Amniotic stem cell (primary cell): ENCODE data around the gene COL4A3.

ENCODE experiments used
- DNase-seq: peaks from one replicate; lab custom pipeline; 2025; lab: John Stamatoyannopoulos, UW

COL4A3 gene

DNA sequence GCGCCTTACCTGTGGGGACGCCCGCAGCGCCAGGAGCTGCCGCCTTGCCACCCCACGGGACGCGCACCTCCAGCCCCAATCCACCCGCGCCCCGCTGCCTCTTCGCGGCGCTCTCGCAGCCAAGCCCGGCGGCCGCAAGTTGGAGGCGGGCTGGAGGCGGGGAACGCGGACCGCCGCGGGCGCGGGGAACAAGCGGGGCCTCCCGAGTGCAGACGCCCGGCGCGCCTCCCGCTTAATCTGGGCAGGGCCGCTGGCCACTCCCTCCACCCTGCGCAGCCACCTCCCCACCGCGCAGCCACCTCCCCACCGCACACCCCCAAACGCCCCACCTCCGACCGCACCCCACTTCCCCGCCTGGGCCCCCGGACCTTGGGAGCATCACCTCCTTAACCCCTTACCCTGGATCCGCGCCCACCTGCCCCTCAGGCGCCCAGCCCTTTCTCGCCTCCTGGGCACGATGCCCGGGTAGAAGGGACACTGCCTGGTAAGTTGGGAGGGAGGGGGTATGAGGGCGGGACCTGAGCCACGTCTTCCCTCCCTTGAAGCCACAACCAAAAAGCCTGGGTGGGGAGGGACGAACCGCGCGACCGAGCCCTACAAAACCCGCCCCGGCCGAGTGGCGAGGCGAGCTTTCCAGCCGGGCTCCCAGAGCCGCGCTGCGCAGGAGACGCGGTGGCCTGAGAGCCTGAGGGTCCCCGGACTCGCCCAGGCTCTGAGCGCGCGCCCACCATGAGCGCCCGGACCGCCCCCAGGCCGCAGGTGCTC, at the start of gene COL4A3, which contains the start of gene COL4A4:
Gene COL4A3, plus strand, starts transcription at position 627 of the 765 bp plus-strand sequence. Its CDS starts 103 bp downstream, at position 730.
Gene COL4A4, minus strand, starts transcription at position 208 of the 765 bp plus-strand sequence. CDS start 16,722 bp downstream, outside the sequence.
- no peak for DNase-seq

DNA sequence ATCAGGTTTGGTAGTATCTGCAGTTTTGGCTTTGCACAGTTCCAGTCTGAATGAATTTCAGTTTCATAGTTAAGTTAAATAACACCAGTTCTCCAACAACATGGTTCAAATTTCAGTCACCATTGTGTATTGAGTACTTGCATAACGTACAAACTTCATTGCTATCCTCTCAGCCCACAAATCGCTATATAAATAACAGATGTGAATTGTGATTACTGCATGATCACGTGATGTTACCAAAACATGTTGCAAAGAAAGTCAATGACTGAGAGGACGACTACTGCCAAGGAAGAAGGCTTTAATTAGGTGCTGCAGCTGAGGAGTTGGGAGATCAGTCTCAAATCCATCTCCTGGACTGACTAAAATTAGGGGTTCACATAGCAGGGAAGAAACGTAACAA, 48.7 kb upstream of the COL4A3 start:
- no peak for DNase-seq

- DNase-seq: no peak
Observed at GRCh38 chr2:227117027-227117426, 47.4 kb upstream of the COL4A3 start.

- DNase-seq: no peak
Observed at GRCh38 chr2:227117852-227118251, 46.6 kb upstream of the COL4A3 start.

DNA sequence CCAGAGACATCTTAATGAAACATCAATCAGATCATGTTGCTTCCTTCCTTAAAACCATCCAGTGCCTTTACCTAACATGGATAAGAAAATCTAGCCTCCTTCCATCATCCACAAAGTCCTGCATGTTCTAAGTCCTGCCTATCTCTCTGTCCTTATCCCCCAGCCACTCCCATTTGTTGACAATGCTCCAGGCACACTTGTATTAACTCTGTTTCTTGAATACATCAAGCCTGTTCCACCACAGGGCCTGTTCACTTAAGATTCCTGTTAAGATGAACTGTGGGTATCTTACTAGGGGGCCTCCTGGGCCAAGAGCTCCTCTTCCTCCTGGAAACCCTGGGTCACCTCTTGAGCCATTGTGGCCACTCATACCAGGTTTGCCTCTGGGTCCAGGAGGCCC, 46.1 kb upstream of the COL4A3 start:
- DNase-seq: no peak

GRCh38 chr2:227123697-227124096, 40.7 kb upstream of the COL4A3 start:
- no peak for DNase-seq

DNA sequence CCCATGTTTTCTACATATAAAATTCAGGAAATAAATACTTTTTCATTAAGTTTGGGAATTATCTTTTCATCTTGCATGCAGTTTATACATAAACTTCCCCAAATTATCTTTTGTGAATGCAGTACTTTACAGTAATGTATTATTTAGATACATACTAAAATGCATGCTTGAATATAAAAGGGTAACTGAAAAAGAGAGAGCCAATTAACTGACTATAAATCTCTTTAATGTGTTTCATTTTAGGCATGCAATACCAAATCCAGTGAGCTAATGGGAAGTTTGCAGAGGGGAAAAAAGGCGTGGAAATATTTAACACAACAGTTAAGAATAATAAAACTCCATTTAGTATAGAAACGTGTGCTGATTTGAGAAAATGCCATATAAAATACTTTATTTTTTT, 39.6 kb upstream of the COL4A3 start:
- DNase-seq: no peak

- DNase-seq: no peak
Observed at GRCh38 chr2:227125506-227125905, 38.9 kb upstream of the COL4A3 start.

- no peak for DNase-seq
Observed at GRCh38 chr2:227127201-227127600, 37.2 kb upstream of the COL4A3 start.

DNA sequence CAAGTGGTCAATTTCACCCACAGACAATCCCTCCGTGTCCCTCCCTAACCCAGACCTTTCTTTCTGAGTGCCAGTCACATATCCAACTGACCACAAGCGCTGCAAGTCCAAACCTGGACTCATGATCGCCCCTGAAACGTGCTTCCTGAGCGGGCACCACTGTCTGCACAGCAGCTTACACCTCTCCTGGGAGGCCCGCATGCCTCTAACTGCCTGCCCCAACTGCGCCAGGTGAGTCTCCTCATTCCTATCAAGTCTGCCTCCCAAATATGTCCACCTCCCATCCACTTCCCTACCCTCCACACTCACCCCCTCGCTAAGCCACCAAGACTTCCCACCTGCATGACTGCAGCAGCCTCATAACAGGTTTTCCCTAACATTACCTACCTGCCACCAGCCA, 33.8 kb upstream of the COL4A3 start:
- no peak for DNase-seq

DNA sequence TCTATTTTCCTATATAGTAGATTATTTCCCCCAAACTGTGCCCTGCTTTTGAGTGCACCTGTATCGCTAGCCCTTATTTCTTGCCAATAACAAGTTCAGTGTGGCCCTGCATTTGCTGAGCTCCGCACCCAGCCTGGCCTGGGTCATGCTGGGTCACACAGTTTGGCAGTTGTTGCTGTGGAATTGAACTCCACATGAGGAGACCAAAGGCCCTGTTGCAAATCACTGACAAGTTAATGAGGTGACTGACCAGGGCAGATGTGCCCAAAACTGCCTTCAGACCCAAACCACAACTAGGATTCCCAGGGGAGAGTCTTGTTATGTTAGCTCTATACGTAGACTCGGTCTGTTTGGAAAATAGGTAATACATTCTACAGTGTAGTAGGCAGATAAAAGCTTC, 31.4 kb upstream of the COL4A3 start:
- no peak for DNase-seq

- DNase-seq: no peak
Observed at GRCh38 chr2:227134591-227134990, 29.8 kb upstream of the COL4A3 start.

DNA sequence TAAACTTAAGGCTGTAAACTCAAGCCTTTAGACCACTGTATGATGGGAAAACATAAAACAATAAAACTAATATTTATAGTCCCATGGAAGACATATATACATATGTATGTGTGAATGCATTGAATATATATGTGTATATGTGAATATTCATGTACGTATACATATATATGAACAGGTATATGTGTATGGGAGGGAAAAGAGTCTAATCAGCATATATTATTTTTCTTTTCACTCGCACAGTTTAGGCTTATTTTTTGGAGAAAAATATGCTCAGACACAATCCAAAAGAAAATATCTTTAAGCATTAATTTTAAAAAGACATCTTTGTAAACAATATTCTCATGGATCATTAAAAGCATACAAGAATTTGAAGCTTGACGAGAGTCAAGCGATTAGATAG, 23.1 kb upstream of the COL4A3 start:
- no peak for DNase-seq

GRCh38 chr2:227143895-227144294, 20.5 kb upstream of the COL4A3 start:
- no peak for DNase-seq

DNA sequence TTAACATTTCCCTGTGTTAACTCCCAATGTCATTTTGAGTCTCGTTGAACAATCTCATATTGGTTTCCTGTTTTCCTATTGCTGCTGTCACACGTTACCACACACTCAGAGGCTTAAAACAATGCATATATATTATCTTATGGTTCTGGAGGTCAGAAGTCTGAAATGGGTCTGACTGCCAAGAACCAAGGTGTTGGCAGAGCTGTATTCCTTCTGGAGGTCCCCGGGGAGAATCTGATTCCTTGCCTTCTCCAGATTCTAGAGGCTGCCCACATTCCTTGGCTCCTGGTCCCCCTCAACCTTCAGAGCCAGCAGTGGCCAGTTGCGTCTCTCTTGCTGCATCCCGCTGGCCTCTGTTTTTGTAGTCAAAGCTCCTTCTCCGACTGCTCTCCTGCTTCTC, 18.0 kb upstream of the COL4A3 start:
- no peak for DNase-seq

DNA sequence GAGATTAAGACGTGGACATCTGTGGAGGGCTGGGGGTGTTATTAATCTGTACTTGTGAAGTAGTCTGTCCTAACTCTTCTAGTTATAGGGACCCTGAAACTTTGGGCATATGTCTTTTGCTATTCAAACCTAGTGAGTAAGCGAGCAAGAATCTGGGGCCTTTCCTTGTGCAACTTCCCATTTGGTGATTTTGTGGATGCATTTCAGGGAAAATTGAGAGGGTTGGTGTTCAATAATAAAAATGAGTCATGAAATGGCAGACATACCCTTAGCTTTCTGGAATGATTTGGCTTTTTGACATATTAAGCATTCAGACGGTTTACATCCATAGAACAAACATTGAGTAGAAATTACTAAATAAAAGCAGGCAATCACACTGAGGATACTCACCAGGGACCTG, 17.4 kb upstream of the COL4A3 start:
- DNase-seq: no peak

GRCh38 chr2:227148106-227148505, 16.3 kb upstream of the COL4A3 start:
- DNase-seq: no peak

- DNase-seq: no peak
Observed at GRCh38 chr2:227150222-227150936, 14.0 kb upstream of the COL4A3 start.

- DNase-seq: no peak
Observed at GRCh38 chr2:227152093-227152766, 12.2 kb upstream of the COL4A3 start.

- DNase-seq: no peak
Observed at GRCh38 chr2:227153307-227153706, 11.1 kb upstream of the COL4A3 start.

DNA sequence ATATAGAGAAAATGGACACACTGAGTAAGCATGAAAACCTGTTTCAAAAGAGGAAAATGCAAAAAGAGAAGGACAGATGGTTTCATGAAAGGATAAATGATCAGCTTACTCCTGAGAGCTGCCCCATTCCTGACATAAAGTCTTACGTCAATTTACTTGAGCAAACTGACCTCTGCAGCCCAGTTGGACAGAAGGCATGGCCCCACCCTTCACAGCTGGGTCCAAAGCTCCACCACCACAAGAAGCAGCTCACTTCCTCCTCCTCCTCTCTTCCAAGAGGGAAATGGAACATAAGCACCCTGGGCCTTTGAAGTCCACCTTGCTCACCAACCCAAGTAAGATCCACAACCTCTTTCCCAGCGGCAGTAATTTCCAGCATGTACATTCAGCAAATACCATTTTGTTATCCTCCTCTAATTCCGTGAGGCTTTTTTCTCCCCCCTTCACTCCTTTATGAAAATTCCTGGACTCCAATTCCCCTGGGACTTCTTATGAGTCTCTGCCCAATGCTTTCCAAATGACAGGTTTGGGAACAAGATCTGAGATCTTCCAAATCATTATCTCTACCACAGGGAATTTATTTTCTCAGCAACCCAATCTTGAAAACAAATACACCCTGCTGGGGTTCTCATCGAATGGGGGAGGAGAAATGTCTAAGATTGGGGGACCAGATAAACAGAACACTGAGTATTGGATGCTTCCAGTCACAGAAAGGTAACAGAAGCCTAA, 10.5 kb upstream of the COL4A3 start:
- no peak for DNase-seq
